ENCODE data around the gene LUC7L3.
"Not testable (repeated sequence)": the region's sequence is repeated elsewhere in the genome, so short reads cannot be mapped to it uniquely, and the experiment has no call there.

The LUC7L3 gene

GRCh38 chr17:50708050-50709000, 11.1 kb upstream of the LUC7L3 start:
- H3K4me3 ChIP-seq (ENCODE audit: control insufficient read depth, low read depth, low read length) = peak overlapping the region; percentile 60
- TF ChIP-seq CTCF (conservative IDR thresholded peaks at IDR 0.05; ENCODE audit: control insufficient read depth, insufficient read depth, low read depth, low read length) = no peak
- DNase-seq (ENCODE audit: low read depth) = no peak

- peak overlapping the region; percentile 60 for H3K4me3 ChIP-seq (ENCODE audit: control insufficient read depth, low read depth, low read length)
- DNase-seq (ENCODE audit: low read depth) = not testable (repeated sequence)
Measured at GRCh38 chr17:50709053-50709452, 10.3 kb upstream of the LUC7L3 start.

DNA sequence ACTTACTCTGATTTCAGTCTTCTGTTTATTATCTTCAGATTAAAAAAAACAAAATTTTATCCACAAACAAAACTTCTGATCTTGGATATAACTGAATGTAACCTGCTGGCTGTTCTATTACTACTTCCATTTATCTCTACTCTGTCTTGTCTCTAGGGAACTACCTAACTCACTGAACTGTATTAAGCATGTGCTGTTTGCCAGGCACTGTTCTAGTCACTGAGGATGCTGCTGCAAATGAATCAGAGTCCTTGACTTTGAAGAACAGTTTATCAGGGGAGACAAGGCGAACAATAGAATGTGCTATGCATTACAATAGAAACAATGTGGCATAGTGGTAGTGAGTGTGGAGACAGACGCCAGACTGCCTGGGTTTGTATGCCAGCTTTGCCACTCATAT, 9.4 kb upstream of the LUC7L3 start:
- no peak overlapping the region for H3K4me3 ChIP-seq (ENCODE audit: control insufficient read depth, low read depth, low read length)
- no peak for DNase-seq (ENCODE audit: low read depth)
- no peak for TF ChIP-seq CTCF (conservative IDR thresholded peaks at IDR 0.05; ENCODE audit: control insufficient read depth, insufficient read depth, low read depth, low read length)

DNA sequence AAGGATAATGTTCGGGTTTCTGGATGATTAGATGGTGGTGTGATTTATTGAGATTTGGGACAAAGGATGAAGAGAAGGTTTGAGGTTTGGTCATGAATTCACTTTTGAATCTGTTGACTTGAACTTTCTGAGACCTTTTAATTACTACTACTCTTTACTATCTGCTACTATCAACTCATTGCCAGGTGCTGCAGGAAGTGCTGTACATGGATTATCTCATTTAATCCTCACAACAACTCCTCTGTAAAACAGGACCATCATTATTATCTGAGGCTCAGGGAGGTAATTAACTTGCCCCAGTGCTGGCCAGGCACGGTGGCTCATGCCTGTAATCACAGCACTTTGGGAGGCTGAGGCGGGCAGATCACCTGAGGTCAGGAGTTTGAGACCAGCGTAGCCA, 8.8 kb upstream of the LUC7L3 start:
- H3K4me3 ChIP-seq (ENCODE audit: control insufficient read depth, low read depth, low read length) = no peak overlapping the region
- no peak for DNase-seq (ENCODE audit: low read depth)
- TF ChIP-seq CTCF (conservative IDR thresholded peaks at IDR 0.05; ENCODE audit: control insufficient read depth, insufficient read depth, low read depth, low read length) = no peak

- no peak for TF ChIP-seq CTCF (conservative IDR thresholded peaks at IDR 0.05; ENCODE audit: control insufficient read depth, insufficient read depth, low read depth, low read length)
- H3K4me3 ChIP-seq (ENCODE audit: control insufficient read depth, low read depth, low read length) = no peak overlapping the region
- DNase-seq (ENCODE audit: low read depth) = no peak
Measured at GRCh38 chr17:50712641-50713040, 6.8 kb upstream of the LUC7L3 start.

DNA sequence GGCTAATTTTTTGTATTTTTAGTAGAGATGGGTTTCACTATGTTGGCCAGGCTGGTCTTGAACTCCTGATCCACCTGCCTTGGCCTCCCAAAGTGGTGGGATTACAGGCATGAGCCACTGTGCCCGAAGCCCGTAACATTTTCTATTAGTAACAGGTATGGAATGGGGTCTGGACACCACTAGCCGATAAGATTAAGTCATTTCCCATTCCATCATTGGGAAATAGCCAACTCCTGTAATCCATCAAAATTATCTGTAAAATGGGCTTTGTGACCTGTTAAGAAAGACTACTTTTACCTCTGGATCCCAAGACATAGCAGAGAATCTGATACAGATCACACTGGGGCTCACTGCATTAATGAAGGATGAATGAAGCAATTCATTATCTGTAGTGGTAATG, 3.9 kb upstream of the LUC7L3 start:
- no peak overlapping the region for H3K4me3 ChIP-seq (ENCODE audit: control insufficient read depth, low read depth, low read length)
- DNase-seq (ENCODE audit: low read depth) = no peak
- TF ChIP-seq CTCF (conservative IDR thresholded peaks at IDR 0.05; ENCODE audit: control insufficient read depth, insufficient read depth, low read depth, low read length) = no peak

- DNase-seq (ENCODE audit: low read depth) = no peak
- TF ChIP-seq CTCF (conservative IDR thresholded peaks at IDR 0.05; ENCODE audit: control insufficient read depth, insufficient read depth, low read depth, low read length) = no peak
- peak overlapping the region; percentile 91 for H3K4me3 ChIP-seq (ENCODE audit: control insufficient read depth, low read depth, low read length)
Measured at GRCh38 chr17:50719924-50720794, 756 bp downstream of the LUC7L3 start.
